ENCODE measurements around the gene HSPA1A.
"Not testable (repeated sequence)": the region's sequence is repeated elsewhere in the genome, so short reads cannot be mapped to it uniquely, and the experiment has no call there.

Gene HSPA1A

GRCh38 chr6:31862344-31863235 is 47.2 kb downstream of the HSPA1A start, which contains the start of gene NEU1:
NEU1 (minus strand) TSS chr6:31862821; CDS start chr6:31862776, 45 bp downstream.
- DNase-seq (peak; percentile 97 to 98 (median 98)), ATAC-seq (replicated peaks) (peak; percentile 93)
- Mint-ChIP-seq H3K4me1 (ENCODE audit: low read depth in 2 of 2) (peaks cover 26 to 27% of the 10 kb centered on the region in 2 donors), H3K27me3 (no peaks in the 10 kb centered on the region), H3K4me3 (peak within 1 kb of the TSS; percentile 88 to 96), H3K27ac (peak within 1 kb of the TSS; percentile 95 to 97), H3K9me3 (no peaks in the 10 kb centered on the region), H3K36me3 (ENCODE audit: insufficient read depth) (peaks cover 53% of the 10 kb centered on the region)

DNA sequence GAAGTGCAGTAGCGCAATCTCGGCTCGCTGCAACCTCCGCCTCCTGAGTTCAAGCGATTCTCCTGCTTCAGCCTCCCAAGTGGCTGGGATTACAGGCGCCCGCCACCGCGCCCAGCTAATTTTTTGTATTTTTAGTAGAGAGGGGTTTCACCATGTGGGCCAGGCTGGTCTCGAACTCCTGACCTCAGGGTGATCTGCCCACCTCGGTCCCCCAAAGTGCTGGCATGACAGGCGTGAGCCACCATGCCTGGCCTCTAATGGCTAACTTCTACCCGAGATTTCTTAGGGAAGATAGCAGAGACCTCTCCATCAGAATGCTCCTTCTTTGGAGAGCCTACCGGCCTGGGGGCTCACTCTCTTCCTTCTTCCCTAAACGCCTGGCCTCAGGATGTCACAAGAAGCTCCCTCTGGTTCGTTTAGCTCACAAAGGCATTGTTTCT is 48.8 kb downstream of the HSPA1A start:
- peak overlapping the region; percentile 88 to 96 for H3K4me3 Mint-ChIP-seq
- H3K36me3 Mint-ChIP-seq (ENCODE audit: insufficient read depth): peaks cover 45% of the 10 kb centered on the region
- not testable (repeated sequence) for H3K9me3 Mint-ChIP-seq; DNase-seq; ATAC-seq (replicated peaks); H3K27me3 Mint-ChIP-seq
- H3K27ac Mint-ChIP-seq: peak overlapping the region; percentile 95 to 97
- peaks cover 26 to 27% of the 10 kb centered on the region in 2 donors for H3K4me1 Mint-ChIP-seq (ENCODE audit: low read depth in 2 of 2)

- Mint-ChIP-seq H3K27ac (no peak overlapping the region), H3K9me3 (no peaks in the 10 kb centered on the region), H3K36me3 (ENCODE audit: insufficient read depth) (peaks cover 38% of the 10 kb centered on the region), H3K27me3 (no peaks in the 10 kb centered on the region), H3K4me1 (ENCODE audit: low read depth in 2 of 2) (peaks cover 26 to 27% of the 10 kb centered on the region in 2 donors), H3K4me3 (peak overlapping the region in 1 of 2 donors; percentile 88)
- no peak for DNase-seq
- no peak for ATAC-seq (replicated peaks)
Measured at GRCh38 chr6:31864818-31865204, 49.5 kb downstream of the HSPA1A start.

GRCh38 chr6:31865205-31866118 is 50.1 kb downstream of the HSPA1A start:
- Mint-ChIP-seq H3K4me1 (ENCODE audit: low read depth in 2 of 2) (peaks cover 26 to 27% of the 10 kb centered on the region in 2 donors), H3K4me3 (no peak overlapping the region), H3K36me3 (ENCODE audit: insufficient read depth) (peaks cover 36% of the 10 kb centered on the region), H3K27ac (peak overlapping the region in 1 of 2 donors; percentile 13), H3K9me3 (no peaks in the 10 kb centered on the region), H3K27me3 (no peaks in the 10 kb centered on the region)
- DNase-seq: no peak
- ATAC-seq (replicated peaks): no peak

Measured in effector memory CD8-positive, alpha-beta T cell (primary cell).